Caco-2 (cell line): ENCODE measurements around the gene APRT. TPM values are rescaled to one million over a fixed set of nuclear protein-coding genes. Genes with fewer than 3 reads are reported as not detected.
"Not testable (repeated sequence)": the region's sequence is repeated elsewhere in the genome, so short reads cannot be mapped to it uniquely, and the experiment has no call there.

Experiments
- BruUV-seq: library from RNA; stranded (reverse); fragments of 400-500 nt; replicated peaks from 2 replicates; lab custom pipeline; 2021; lab: Mats Ljungman, UMichigan
- CTCF ChIA-PET: fragments of 300-600 bp; sonication (Branson Sonifier 250); formaldehyde crosslinking; loops from one replicate; lab custom pipeline; 2022; ENCODE audit warnings: antibody characterized with exemption; lab: Charles Lee
- POLR2A ChIA-PET: fragments of 300-600 bp; sonication (Branson Sonifier 250); formaldehyde crosslinking; loops from one replicate; lab custom pipeline; 2022; ENCODE audit warnings: antibody characterized with exemption; lab: Charles Lee
- DNase-seq, 2 experiments: peaks; one replicate each; pipeline versions ENCODE4 v3.0.0 to v3.0.0-alpha.2; 2020 to 2022
- H3K27me3 ChIP-seq: replicated peaks from 2 replicates; pipeline ENCODE4 v1.6.0; 2011; ENCODE audit warnings: low read length; ENCODE audit not compliant: control insufficient read depth, insufficient read depth
- H3K36me3 ChIP-seq: 2 replicates; pipeline ENCODE4 v1.5.1; 2011; ENCODE audit warnings: low read length; ENCODE audit not compliant: control insufficient read depth, insufficient read depth
- H3K4me1 ChIP-seq: fragments of 250-450 bp; sonication (Bioruptor Pico); 2 replicates; pipeline ENCODE4 v1.5.1; 2020; ENCODE audit warnings: mild to moderate bottlenecking
- H3K4me3 ChIP-seq: 2 replicates; pipeline ENCODE4 v1.5.1; 2011; ENCODE audit warnings: low read depth, mild to moderate bottlenecking, control low read depth, low read length
- H3K9me3 ChIP-seq: fragments of 250-450 bp; sonication (Bioruptor Pico); 2 replicates; pipeline ENCODE4 v1.5.1; 2020; ENCODE audit warnings: mild to moderate bottlenecking, moderate library complexity
- H3K27ac Mint-ChIP-seq: one replicate; pipeline ENCODE4 v1.8.0; 2022; ENCODE audit warnings: mixed read lengths; ENCODE audit not compliant: unreplicated experiment
- H3K27me3 Mint-ChIP-seq: one replicate; pipeline ENCODE4 v1.8.0; 2022; ENCODE audit warnings: mixed read lengths; ENCODE audit not compliant: insufficient read depth, unreplicated experiment
- H3K36me3 Mint-ChIP-seq: one replicate; pipeline ENCODE4 v1.8.0; 2022; ENCODE audit warnings: mild to moderate bottlenecking, mixed read lengths; ENCODE audit not compliant: insufficient read depth, unreplicated experiment
- H3K4me1 Mint-ChIP-seq: one replicate; pipeline ENCODE4 v1.8.0; 2022; ENCODE audit warnings: low read depth, mixed read lengths; ENCODE audit not compliant: unreplicated experiment
- H3K4me3 Mint-ChIP-seq: one replicate; pipeline ENCODE4 v1.8.0; 2022; ENCODE audit warnings: mild to moderate bottlenecking, moderate library complexity, mixed read lengths; ENCODE audit not compliant: unreplicated experiment
- H3K9me3 Mint-ChIP-seq: one replicate; pipeline ENCODE4 v1.8.0; 2022; ENCODE audit warnings: mixed read lengths; ENCODE audit not compliant: unreplicated experiment
- intact Hi-C: fragments of 100-400 bp; cut with micrococcal nuclease; formaldehyde crosslinking; loops from one replicate; pipeline ENCODE4 v1.10.0; 2022; ENCODE audit not compliant: unreplicated experiment
- total RNA-seq: library from RNA; stranded (reverse); gene quantifications from 2 replicates; pipeline ENCODE4 v1.2.3, GENCODE V29; 2022
- TF ChIP-seq, protein P1 (sequence below), 2 experiments: fragments of 200-600 bp in 1 of 2; IDR thresholded peaks; 1 replicate in 1 of 2; 2 replicates in 1 of 2; pipeline versions ENCODE4 v1.5.1 to v1.8.0; 2011 to 2022; ENCODE audit warnings: antibody characterized with exemption in 1 of 2, control low read depth in 1 of 2, inconsistent platforms in 1 of 2, low read depth in 1 of 2, low read length in 1 of 2, mild to moderate bottlenecking in 1 of 2, moderate library complexity in 1 of 2; ENCODE audit not compliant: insufficient read depth in 1 of 2, severe bottlenecking in 1 of 2, unreplicated experiment in 1 of 2

Gene APRT
- total RNA-seq, 1 experiment from 2014 or later = 251 TPM

DNA sequence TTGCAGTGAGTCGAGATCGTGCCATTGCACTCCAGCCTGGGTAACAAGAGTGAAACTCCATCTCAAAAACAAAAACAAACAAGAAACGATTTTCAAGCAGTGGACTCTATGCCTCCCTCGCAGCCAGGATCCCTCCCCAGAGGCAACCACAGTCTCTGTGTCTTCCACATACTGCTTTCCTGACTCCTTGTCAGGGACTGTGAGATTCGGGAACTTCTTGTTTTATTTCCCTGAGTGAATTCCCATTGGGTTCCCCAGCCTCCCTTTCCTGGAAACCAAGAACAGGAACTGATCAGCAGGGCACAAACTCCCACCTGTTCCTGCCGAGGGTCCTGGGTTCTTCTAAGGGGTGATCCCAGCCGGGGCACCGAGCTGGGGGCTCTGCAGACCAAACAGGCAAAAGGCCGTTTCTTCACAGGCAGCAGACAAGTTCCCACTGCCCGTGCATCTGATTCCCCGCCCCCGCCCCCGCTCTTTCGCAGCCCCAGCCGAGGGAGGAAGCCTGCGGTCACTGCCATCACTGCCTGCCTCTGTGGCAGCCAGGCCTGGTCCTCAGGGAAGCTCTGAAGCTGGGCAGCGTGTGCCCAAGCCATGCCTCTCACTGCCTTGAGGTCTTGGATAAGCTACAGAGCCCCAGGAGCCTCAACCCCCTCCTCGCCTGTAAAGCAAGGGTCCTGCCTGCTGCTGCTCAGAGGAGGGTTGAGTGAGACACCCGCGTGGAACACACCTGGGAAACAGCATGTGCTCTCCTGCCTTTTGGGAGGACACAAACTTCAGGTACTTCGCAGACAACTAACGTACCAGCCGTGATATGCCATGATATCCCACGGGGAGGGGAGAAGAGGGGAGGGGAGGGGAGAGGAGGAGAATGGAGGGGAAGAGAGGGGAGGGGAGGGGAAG, 21.2 kb downstream of the APRT start:
- no peaks in the 10 kb centered on the region for H3K27me3 Mint-ChIP-seq
- Histone ChIP-seq H3K4me1 (peaks cover 11% of the 10 kb centered on the region), H3K27me3 (no peaks in the 10 kb centered on the region), H3K9me3 (no peaks in the 10 kb centered on the region), H3K36me3 (no peaks in the 10 kb centered on the region), H3K4me3 (no peak overlapping the region)
- H3K4me3 Mint-ChIP-seq = no peak overlapping the region
- H3K27ac Mint-ChIP-seq = no peak overlapping the region
- BruUV-seq = no TSS peak
- no peaks in the 10 kb centered on the region for H3K9me3 Mint-ChIP-seq
- DNase-seq = peak in 1 of 2 experiments; percentile 4
- H3K4me1 Mint-ChIP-seq = no peaks in the 10 kb centered on the region
- TF ChIP-seq, protein P1, sequence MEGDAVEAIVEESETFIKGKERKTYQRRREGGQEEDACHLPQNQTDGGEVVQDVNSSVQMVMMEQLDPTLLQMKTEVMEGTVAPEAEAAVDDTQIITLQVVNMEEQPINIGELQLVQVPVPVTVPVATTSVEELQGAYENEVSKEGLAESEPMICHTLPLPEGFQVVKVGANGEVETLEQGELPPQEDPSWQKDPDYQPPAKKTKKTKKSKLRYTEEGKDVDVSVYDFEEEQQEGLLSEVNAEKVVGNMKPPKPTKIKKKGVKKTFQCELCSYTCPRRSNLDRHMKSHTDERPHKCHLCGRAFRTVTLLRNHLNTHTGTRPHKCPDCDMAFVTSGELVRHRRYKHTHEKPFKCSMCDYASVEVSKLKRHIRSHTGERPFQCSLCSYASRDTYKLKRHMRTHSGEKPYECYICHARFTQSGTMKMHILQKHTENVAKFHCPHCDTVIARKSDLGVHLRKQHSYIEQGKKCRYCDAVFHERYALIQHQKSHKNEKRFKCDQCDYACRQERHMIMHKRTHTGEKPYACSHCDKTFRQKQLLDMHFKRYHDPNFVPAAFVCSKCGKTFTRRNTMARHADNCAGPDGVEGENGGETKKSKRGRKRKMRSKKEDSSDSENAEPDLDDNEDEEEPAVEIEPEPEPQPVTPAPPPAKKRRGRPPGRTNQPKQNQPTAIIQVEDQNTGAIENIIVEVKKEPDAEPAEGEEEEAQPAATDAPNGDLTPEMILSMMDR (IDR thresholded peaks at IDR 0.05; ENCODE audit: insufficient read depth in 1 of 2, low read depth in 1 of 2, low read length in 1 of 2, severe bottlenecking in 1 of 2, unreplicated experiment in 1 of 2) = no peak
- ChIA-PET POLR2A (no interaction called here), CTCF (interaction anchor here (2.7 kb wide), 1 partner anchor 53 kb away, joined by 8 read pairs; no protein-coding TSS in a partner anchor)
- intact Hi-C loops = no loop called here
- peaks cover 10% of the 10 kb centered on the region for H3K36me3 Mint-ChIP-seq

DNA sequence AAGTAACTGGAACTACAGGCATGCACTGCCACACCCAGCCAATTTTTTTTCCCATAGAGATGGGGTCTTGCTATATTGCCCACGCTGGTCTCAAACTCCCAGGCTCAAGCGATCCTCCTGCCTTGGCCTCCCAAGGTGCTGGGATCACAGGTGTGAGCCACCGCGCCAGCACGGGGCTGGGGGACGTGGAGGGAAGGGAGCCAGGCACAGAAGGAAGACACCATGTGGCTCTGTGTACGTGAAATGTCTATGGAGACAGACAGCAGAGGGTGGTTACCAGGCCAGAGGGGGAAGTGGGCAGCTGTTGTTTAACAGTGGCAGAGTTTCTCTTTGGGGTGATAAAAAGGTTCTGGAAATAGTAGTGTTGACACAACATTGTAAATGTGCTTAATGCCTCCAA, 22.1 kb downstream of the APRT start:
- no TSS peak for BruUV-seq
- no peak for DNase-seq
- Mint-ChIP-seq H3K27me3 (no peaks in the 10 kb centered on the region), H3K27ac (no peak overlapping the region), H3K4me3 (no peak overlapping the region), H3K9me3 (no peaks in the 10 kb centered on the region), H3K4me1 (no peaks in the 10 kb centered on the region), H3K36me3 (peaks cover 10% of the 10 kb centered on the region)
- Histone ChIP-seq H3K9me3 (no peaks in the 10 kb centered on the region), H3K27me3 (no peaks in the 10 kb centered on the region), H3K4me1 (peaks cover 12% of the 10 kb centered on the region), H3K4me3 (no peak overlapping the region), H3K36me3 (no peaks in the 10 kb centered on the region)
- intact Hi-C loops = no loop called here
- TF ChIP-seq, protein P1 (IDR thresholded peaks at IDR 0.05; ENCODE audit: insufficient read depth in 1 of 2, low read depth in 1 of 2, low read length in 1 of 2, severe bottlenecking in 1 of 2, unreplicated experiment in 1 of 2) = no peak
- ChIA-PET POLR2A (no interaction called here), CTCF (interaction anchor here (2.7 kb wide), 1 partner anchor 52 kb away, joined by 8 read pairs; no protein-coding TSS in a partner anchor)

- H3K27me3 Mint-ChIP-seq, H3K36me3 ChIP-seq, H3K27ac Mint-ChIP-seq, H3K4me3 ChIP-seq, POLR2A ChIA-PET, H3K9me3 Mint-ChIP-seq, H3K9me3 ChIP-seq, DNase-seq, H3K4me3 Mint-ChIP-seq, intact Hi-C loops, H3K4me1 Mint-ChIP-seq, BruUV-seq, H3K27me3 ChIP-seq: not testable (repeated sequence)
- H3K36me3 Mint-ChIP-seq = peaks cover 15% of the 10 kb centered on the region
- CTCF ChIA-PET = interaction anchor here (0.6 to 2.7 kb wide), 2 partner anchors 14 to 51 kb away, joined by 4 to 8 read pairs; no protein-coding TSS in a partner anchor
- peaks cover 14% of the 10 kb centered on the region for H3K4me1 ChIP-seq
Measured at GRCh38 chr16:88788749-88789148, 23.0 kb downstream of the APRT start.
